ENCODE data around the gene ARGLU1.

DNA sequence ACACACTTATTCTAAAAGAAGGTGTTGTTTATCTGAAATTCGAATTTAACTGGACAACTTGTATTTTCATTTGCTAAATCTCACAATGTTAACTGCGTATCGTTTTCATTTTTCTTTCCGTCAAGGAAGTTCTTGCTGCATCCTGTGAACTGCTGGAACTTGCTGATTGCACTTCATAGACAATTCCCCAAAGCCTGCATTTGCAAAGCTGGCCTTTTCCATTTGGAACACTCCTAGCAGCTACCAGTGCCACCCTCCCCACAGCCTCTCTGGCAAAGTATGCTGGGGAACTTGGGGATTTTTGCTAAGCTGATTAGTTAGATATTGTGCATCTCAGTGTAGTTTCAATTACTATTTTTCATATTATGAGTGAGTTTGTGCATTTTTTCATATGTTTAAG lies 20.4 kb upstream of the ARGLU1 start:
- TF ChIP-seq, protein P1, sequence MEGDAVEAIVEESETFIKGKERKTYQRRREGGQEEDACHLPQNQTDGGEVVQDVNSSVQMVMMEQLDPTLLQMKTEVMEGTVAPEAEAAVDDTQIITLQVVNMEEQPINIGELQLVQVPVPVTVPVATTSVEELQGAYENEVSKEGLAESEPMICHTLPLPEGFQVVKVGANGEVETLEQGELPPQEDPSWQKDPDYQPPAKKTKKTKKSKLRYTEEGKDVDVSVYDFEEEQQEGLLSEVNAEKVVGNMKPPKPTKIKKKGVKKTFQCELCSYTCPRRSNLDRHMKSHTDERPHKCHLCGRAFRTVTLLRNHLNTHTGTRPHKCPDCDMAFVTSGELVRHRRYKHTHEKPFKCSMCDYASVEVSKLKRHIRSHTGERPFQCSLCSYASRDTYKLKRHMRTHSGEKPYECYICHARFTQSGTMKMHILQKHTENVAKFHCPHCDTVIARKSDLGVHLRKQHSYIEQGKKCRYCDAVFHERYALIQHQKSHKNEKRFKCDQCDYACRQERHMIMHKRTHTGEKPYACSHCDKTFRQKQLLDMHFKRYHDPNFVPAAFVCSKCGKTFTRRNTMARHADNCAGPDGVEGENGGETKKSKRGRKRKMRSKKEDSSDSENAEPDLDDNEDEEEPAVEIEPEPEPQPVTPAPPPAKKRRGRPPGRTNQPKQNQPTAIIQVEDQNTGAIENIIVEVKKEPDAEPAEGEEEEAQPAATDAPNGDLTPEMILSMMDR (IDR thresholded peaks at IDR 0.05): no peak
- TF ChIP-seq ZFX (IDR thresholded peaks at IDR 0.05; ENCODE audit: borderline replicate concordance): no peak

All from 22Rv1 (cell line).